GM12873 (cell line): ENCODE results near the gene VPS37B.

Experiments used
- CTCF ChIP-seq: IDR thresholded peaks from 2 replicates; pipeline ENCODE4 v1.5.1; 2012; ENCODE audit warnings: low read depth, mild to moderate bottlenecking, moderate library complexity, low read length, control low read depth; ENCODE audit not compliant: insufficient read depth; ENCODE audit errors: missing control alignments

VPS37B gene

GRCh38 chr12:122869207-122869973 lies 26.5 kb downstream of the VPS37B start:
- TF ChIP-seq CTCF: no peak

- no peak for TF ChIP-seq CTCF
Measured at GRCh38 chr12:122868471-122869177, 27.3 kb downstream of the VPS37B start.

- TF ChIP-seq CTCF: peak; percentile 29
Measured at GRCh38 chr12:122867691-122868461, 28.0 kb downstream of the VPS37B start.

- no peak for TF ChIP-seq CTCF
Measured at GRCh38 chr12:122866950-122867607, 28.8 kb downstream of the VPS37B start.

GRCh38 chr12:122866379-122866778 lies 29.5 kb downstream of the VPS37B start:
- TF ChIP-seq CTCF: no peak

- TF ChIP-seq CTCF: peak; percentile 58
Measured at GRCh38 chr12:122865268-122866231, 30.4 kb downstream of the VPS37B start.
